HG03457 (cell line): ENCODE results near the gene FAM174C.

Source experiments
- ATAC-seq: cut with Tn5 transposase; IDR thresholded peaks from one replicate; pipeline ENCODE4 v1.9.1; 2021; ENCODE audit warnings: moderate number of reproducible peaks; ENCODE audit not compliant: unreplicated experiment

The FAM174C gene

DNA sequence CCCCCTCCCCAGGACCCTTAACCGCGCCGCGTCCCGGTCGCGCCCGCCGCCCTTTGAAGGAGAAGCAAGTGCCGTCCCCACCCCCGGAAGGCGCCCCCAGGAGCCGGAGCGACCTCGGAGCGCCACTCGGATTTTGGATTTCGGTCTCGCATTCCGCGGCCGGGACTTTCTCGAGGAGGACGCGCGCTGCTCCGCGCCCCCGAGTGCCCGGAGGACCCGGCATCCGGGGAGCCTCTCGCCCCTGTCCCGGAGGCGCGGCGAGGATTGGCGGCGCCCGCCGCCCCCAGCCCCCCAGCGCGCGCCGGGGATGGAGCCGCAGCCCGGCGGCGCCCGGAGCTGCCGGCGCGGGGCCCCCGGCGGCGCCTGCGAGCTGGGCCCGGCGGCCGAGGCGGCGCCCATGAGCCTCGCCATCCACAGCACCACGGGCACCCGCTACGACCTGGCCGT, 25.3 kb upstream of the FAM174C start:
- ATAC-seq: no peak

DNA sequence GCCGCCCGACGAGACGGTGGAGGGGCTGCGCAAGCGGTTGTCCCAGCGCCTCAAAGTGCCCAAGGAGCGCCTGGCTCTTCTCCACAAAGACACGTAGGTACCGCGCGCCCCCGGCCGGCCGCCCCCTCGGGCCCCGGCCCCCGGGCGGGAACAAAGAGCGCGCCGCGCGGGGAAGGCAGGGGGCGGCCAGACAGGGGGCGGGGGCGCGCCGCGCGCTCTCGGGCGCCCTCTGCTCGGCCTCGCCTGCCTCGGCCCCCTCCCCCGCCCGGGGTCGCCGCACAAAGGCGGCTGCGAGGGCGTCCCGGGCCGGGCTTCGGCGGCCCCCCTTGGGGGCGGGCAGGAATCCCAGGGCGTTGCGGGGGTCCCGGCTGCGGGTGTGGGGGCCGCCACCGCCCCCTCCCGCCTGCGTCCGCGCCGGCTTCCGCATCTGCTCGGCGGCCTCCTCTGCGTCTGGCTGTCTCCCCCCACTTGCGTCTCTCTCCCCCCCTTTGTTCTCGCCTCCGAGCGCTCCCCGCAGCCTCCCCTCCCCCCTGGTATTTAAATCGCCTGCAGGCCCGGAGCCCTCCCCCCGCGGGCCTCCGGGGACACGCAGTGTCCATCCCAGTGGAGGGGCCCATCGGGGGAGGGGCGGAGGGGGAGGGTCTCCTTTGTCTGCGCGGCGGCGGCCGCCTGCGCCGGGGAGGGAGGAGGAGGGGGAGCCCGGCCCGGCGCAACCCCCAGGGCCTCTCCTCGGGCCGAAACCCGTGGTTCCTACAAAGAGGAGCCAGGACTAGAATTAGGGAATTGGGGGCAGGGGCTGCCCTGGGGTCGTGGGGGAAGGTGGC, 24.7 kb upstream of the FAM174C start:
- no peak for ATAC-seq

DNA sequence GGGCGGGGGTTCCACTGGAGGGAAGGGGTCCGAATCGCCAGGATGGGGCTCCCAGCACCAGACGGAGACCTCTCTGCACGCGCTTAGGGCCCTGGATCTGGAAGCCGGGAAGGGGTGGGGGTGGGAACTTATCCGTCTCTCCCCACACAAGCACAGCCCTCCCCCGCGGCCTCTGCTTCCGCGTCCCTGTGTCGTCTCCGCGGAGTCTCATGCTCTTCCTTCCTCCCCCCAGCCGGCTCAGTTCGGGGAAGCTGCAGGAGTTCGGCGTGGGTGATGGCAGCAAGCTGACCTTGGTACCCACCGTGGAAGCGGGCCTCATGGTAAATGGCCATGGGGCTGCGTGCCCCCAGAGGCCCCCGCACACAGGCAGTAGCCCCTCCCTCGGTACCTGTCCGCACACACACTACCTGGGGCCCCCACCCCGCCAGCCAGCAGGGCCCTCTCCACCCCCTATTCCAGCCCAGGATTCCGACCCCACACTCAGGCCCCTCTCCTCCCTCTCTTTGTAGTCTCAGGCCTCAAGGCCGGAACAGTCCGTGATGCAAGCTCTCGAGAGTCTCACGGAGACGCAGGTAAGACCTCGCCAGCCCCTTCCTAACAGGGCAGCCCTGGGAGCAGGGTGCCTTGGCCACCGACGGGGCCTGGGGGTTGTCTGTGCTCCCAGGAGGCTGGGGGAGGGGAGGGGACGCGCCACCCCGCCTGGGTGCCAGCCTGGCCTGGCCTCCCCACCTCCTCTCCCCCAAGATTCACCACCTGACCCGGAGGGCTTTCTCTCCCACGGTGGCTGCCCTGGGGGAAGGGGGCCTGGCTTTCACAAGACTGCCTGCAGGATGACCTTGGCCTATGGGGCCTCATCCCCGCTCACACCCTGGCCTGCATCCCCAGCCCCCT, 23.8 kb upstream of the FAM174C start:
- no peak for ATAC-seq

DNA sequence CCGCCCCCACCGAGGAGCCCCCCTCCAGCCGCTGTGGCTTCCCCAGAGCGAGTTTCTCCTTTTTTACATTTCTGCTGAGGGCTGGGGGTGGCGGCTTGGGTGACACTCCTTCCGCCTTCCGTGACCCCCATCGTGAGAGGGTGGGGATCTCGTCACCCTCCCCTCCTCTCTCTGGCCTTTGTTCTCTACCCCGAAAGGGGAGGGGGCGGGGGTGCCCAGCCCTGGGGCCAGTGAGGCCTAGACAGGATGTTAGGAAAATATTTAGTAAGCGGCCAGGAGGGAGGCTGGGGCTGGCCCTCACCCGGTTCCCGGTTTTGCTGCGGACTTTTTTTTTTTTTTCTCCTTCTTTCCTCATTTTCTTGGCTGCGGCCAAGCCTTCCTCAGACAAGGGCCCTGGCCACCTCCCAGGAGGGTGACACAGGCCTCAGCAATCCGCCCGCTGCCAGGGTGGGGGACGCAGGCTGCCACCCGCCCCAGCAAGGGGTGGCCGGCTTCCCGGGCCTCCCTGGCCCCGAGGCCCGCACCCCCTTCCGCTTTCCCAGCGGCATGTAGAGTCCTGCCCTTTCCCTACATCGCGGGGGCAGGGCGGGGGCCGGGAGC, 23.0 kb upstream of the FAM174C start:
- no peak for ATAC-seq

DNA sequence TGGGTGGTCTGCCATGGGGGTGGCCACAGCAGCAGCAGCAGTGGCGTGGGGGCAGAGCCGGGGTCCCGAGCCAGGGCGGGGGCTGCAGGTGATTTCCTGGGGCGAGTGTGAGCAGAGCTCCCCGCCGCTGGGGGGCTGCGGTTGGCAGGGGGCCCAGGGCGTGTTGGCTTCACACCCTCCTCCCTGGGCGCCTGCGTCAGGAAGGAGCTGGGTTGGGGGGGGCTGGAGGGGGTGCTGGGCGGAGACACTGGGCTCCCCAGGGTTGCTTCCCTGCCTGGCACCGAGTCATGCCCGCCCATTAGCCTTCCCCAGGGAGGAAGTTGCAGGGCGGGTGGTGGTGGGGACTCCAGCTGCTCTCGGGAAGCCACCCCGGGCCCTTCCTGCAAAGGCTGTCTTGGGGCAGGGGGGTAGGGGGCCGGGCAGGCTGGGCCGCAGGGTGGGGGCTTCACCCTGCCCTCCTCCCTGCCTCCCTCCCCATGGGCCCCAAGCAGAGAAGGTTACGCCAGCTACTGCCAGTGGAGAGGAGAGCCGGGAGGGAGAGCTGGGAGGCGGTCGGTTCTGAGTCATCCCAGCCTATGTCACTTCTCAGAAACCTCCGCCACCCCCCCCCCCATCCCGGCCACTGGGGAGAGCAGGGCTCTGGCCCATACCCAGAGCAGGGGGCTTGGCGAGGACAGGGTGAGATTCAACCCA, 22.4 kb upstream of the FAM174C start:
- ATAC-seq: no peak

DNA sequence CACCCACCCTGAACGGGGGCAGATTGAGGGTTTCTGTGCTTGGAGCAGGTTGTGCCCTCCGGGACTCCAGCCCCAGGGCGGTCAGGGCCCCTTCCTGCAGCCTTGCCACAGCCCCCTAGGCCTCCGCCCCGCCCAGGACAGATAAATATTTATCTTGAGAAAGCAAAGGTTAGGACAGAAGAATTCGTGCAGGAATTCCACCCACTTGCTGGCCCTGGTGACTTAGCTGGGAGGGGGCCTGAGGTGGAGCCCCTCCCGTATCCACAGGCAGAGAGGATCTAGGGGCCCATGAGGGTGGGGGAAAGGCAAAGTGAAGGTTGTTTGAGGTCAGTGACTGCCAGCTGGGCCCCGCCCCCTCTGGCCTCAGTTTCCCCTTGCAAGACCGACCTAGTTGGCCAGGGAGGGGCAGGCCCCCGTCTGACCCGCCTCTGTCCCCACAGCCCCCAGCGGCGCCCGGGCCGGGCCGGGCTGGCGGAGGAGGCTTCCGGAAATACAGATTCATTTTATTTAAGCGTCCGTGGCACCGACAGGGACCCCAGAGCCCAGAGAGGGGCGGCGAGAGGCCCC, 21.7 kb upstream of the FAM174C start:
- ATAC-seq: no peak

DNA sequence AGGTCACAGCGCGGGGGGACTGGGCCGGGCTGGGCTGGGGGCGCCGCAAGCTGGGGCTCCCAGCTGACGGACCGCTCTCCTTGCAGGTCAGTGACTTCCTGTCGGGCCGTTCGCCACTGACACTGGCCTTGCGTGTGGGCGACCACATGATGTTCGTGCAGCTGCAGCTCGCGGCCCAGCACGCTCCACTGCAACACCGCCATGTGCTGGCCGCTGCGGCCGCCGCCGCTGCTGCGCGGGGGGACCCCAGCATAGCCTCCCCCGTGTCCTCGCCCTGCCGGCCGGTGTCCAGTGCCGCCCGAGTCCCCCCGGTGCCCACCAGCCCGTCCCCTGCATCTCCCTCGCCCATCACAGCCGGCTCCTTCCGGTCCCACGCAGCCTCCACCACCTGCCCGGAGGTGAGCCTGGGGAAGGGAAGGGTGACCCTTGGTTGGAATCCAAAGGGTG, 21.2 kb upstream of the FAM174C start:
- no peak for ATAC-seq

DNA sequence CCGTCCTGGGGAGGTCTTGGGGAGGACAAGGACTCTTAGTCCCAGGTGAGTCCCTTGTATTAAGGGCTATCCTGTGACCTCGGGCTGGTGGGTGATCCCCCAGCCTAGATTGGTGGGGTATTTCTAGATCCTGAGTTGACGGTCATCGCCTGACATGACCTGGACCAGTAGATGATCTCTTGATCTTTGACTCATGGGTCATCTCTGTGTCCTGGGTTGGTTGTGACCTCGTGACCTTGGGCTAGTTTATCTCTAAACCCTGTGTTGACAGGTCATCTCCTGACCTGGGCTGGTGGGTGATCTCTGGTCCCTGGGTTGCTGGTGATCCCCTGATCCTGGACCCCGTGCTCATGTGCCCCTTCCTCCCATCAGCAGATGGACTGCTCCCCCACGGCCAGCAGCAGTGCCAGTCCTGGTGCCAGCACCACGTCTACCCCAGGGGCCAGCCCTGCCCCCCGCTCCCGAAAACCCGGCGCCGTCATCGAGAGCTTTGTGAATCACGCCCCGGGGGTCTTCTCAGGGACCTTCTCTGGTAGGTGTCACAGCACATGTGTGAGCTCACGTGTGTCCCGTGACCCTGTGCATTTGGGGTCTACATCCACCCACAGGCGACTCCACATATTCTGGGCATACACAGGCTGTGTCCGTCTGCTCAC, 20.7 kb upstream of the FAM174C start:
- no peak for ATAC-seq

DNA sequence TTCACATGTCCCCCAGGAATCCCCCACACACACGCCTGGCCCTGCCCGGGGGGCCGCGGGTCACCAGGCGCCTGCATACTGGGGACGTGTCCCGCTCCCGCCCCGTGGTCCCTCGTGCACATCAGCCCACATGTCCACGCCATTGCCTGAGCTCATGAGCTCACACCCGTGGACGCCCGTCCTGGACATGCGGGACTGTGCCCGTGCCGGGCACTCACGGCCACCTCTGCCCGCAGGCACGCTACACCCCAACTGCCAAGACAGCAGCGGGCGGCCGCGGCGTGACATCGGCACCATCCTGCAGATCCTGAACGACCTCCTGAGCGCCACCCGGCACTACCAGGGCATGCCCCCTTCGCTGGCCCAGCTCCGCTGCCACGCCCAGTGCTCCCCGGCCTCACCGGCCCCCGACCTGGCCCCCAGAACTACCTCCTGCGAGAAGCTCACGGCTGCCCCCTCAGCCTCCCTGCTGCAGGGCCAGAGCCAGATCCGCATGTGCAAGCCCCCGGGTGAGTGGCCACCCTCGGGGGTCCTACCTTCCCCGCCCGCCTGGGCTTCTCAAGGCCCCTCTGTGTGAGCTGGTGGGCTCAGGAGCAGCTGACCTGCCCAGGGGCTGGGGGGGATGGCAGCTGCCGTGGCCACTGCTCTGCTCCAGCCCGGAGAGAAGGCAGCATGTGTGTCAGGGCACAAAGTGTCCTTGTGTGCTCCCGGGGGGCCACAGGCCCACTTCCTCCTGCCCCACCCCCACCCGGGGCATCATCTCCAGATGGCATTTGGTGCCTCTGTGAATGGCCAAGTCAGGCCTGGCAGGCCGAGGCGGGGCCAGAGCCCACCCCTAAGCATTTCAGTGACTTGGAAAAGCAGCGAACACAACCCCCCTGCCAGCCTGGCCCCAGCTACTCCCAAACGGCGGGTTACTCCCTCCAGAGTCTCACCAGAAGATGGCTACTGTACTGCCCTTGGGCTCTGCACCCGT, 19.9 kb upstream of the FAM174C start:
- ATAC-seq: no peak

DNA sequence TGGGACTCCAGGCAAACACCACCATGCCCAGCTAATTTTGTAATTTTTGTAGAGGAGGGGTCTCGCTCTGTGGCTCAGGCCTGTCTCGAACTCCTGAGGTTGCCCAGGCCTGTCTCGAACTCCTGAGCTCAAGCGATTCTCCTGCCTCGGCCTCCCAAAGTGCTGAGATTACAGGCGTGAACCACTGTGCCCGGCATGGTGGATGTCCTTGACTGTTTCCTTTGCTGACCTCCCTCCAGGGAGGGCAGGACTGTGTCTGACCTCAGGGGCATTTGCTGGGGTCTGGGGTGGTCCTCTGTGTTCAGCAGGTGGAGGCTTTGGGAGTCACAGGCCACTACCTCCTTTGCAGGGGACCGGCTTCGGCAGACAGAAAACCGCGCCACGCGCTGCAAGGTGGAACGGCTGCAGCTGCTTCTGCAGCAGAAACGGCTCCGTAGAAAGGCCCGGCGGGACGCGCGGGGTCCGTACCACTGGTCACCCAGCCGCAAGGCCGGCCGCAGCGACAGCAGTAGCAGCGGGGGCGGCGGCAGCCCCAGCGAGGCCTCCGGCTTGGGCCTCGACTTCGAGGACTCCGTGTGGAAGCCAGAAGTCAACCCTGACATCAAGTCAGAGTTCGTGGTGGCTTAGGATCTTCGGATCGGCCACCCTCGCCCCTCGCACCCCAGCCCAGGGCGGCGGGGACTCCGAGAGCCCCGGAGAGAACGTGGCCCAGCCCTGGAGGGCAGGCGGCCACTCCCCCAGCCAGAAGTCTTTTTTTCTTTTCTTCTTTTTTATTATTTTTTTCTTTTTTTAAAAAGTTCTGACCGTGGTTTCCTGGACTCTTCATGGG, 18.5 kb upstream of the FAM174C start:
- no peak for ATAC-seq

DNA sequence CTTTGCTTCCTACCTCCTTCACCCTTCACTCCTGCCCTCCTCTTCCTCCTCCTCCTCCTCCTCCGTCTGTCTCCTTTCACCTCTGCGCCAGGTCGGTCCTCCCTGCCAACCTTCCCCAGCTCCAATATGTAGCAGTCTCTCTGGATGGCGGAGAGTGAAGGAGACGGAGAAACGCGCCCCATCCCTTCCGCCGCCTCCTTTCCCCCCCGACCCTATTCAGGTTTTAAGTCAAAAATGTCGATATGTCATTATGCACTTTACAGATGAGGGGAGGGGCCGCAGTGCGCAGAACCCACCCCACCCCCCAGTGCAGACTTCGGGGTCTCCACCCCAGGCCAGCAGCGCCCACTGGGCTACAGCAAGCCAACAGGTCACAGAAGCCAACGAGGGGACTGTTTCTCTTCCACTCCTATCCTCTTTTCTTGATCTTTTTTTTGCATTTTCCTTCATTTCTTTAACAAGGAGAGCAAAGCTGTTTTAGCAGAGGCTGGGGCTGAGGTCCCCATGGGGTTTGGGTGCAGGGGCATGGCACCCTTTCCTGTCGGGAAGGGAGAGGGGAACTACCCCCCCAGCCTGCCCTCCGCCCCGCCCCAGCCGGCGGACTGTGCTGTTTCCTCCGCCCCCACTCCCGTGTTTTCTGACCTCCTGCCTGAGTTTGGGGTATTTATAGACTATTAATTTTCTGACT, 17.7 kb upstream of the FAM174C start:
- no peak for ATAC-seq

DNA sequence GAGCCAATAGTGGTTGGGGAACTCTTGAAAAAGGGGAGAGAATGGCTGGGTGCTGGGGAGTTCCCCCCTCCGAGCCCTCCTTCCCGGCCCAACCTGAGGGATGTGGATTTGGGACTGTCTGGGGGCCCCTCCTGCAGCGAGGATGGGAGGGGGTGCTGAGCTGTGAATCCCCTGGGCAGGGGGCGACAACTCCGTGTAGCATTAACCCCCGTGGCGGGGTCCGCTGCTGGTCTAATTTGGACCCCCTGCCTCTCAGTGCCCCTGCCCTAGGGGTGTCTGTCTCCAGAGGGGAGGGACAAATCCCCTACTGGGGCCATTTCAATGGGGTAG, 17.2 kb upstream of the FAM174C start:
- ATAC-seq: no peak

DNA sequence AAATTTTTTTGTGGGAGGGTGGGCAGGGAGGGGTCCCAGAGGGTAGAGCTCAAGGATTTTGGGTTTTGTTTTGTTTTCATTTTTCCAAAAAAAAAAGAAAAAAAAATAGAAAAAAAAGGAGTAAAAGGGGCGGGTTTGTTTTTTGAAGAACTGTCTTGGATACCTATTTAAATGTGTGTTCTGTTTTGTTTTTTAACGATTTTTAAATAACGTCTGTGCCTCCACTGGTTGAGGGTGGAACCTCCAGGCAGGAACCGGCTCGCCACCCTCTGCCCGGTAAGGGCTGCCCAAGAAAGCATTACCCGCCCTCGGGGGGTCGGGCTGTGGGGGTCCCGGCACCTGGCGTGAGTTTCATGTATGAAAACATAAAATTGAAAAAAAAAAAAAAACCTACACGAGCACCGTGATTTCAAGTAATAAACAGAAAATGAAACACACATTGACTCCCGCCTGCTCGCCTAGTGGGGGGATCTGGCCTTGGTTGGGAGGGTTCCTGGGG, 16.6 kb upstream of the FAM174C start:
- ATAC-seq: no peak

DNA sequence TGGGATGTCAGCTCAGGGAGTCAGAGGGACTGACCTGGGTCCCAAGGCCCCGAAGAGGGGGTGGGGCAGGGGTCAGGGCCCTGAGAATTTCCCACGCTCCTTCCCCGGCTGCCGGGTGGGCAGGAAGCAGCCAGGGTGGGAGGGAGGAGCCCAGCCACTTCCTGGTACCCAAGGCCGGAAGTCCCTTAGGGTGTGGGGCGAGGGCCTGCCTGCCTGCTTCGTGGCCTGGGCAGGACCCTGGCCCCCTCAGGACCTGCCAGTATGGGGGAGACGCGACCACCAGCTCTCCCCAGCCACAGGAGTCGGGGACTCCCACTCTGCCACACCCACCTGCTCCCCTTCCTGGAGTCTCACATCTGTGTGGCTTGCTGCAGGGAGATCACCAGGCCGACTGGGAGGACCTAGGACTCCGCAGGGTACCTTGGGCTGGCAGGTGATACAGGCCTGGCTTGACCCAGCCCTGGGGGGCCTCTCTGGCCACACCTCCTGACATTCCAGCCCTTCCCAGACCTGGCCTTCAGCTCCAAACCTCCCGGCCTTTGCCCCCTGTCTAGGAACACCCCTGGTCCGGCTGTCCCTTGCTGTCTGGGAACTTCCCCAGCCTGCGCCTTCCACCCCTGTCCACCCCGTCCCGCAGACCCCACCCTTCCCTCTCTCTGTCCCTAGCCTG, 16.0 kb upstream of the FAM174C start:
- no peak for ATAC-seq

DNA sequence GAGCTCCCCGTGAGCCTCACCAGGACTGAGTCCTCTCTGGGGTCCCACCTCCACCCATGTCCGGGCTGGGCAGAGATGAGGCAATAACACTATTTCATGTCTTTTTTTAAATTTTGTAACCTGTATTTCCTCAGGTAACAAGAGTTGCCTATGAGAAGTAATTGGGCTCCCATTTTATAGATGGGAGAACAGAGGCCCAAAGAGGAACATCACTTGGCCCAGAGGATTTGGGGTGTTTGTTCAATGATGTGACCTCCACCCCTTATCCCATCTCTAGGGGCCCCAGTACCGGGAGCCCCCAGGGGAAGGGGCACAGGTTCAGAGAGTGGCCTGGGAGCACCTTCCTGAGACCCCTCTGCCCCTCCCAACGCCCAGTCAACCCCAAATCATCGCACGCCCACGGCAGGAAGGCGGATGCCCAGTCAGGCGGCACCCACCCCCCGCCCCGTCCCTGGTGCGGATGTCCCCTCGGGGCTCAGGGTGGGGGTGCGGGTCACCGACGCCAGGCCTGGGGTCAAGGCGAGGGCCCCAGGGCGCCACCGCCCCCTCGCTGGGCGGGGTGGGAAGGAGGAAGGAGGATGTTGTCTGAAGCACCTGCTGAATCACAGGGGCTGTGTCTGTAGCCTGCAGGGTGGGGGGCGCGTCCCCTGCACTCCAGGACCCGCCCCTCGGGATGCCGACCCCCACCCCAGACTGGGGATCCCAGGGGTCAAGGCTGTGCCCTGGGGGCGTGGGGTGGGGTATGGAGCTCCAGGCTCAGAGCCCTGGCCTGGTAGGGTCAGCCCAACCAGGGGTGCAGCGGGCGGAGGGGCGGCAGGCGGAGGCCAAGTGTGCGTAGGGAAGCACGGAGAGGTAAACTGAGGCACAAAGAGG, 15.2 kb upstream of the FAM174C start:
- no peak for ATAC-seq
